ENCODE results near the gene AP1G2.

DNA sequence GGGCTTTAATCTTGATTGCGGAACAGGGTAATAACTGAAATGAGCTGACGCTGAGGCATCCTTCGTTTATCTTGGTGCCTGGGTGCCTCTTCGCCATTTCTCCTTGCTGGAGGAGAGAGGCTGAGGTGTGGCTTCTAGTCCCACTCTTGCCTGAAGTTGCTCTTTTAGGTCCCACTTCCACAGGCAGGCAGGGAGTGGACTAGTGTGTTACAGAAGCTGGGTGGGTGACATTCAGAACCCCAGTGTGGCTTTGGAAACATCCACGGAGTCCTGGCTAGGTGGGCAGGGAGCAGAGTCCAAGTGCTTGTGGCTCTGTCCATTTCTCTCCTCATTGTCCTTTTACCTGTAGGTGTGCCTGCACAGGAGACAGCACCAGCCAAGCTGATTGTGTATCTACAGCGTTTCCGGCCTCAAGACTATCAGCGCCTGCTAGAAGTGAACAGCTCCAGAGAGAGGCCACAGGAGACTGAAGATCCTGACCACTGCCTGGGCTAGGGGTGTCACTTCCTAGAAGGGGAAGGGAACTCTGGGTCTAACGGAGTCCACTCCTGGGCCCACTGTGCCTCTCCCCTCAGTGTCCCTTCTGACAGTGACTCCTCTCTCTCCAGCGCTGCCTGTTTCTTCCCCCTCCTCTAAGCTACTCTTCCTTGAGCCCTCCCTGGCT, 9.1 kb downstream of the AP1G2 start:
- TF ChIP-seq, protein P1, sequence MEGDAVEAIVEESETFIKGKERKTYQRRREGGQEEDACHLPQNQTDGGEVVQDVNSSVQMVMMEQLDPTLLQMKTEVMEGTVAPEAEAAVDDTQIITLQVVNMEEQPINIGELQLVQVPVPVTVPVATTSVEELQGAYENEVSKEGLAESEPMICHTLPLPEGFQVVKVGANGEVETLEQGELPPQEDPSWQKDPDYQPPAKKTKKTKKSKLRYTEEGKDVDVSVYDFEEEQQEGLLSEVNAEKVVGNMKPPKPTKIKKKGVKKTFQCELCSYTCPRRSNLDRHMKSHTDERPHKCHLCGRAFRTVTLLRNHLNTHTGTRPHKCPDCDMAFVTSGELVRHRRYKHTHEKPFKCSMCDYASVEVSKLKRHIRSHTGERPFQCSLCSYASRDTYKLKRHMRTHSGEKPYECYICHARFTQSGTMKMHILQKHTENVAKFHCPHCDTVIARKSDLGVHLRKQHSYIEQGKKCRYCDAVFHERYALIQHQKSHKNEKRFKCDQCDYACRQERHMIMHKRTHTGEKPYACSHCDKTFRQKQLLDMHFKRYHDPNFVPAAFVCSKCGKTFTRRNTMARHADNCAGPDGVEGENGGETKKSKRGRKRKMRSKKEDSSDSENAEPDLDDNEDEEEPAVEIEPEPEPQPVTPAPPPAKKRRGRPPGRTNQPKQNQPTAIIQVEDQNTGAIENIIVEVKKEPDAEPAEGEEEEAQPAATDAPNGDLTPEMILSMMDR (IDR thresholded peaks at IDR 0.05) = no peak
- TF ChIP-seq ZFX (IDR thresholded peaks at IDR 0.05; ENCODE audit: borderline replicate concordance) = no peak

Measured in 22Rv1 (cell line).